PFSK-1 (cell line): ENCODE measurements around the gene ZNF561.

Source experiments
- POLR2AphosphoS5 ChIP-seq: IDR thresholded peaks from 2 replicates; pipeline ENCODE4 v1.6.1; 2012; ENCODE audit warnings: low read depth, mild to moderate bottlenecking, control low read depth, low read length, moderate library complexity
- SIN3A ChIP-seq: IDR thresholded peaks from 2 replicates; pipeline ENCODE4 v1.6.1; 2012; ENCODE audit warnings: mild to moderate bottlenecking, low read length, moderate library complexity, borderline replicate concordance; ENCODE audit not compliant: insufficient read depth

DNA sequence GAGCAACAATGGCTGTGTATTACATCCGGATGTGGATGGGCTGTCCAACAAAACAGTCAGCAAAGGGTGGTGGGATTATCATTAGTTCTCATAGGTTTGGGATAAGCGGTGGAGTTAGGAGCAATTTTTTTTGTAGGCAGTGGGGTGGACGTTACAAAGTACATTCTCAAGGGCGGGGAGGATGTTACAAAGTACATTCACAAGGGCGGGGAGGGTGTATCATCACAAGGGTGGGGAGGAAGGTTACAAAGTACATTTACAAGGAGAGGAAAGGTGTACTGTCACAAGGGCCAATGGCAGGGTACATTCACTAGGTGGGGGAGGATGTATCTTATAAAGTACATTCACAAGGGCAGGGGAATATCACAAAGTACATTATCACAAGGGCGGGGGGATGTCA, 20.8 kb upstream of the ZNF561 start:
- TF ChIP-seq POLR2AphosphoS5 (no peak), SIN3A (no peak)
